GM18867 (cell line): ENCODE data around the gene XPNPEP1.

ENCODE experiments used
- ATAC-seq: cut with Tn5 transposase; IDR thresholded peaks from one replicate; pipeline ENCODE4 v1.9.1; 2021; ENCODE audit warnings: mild to moderate bottlenecking, moderate library complexity; ENCODE audit not compliant: unreplicated experiment

The XPNPEP1 gene

DNA sequence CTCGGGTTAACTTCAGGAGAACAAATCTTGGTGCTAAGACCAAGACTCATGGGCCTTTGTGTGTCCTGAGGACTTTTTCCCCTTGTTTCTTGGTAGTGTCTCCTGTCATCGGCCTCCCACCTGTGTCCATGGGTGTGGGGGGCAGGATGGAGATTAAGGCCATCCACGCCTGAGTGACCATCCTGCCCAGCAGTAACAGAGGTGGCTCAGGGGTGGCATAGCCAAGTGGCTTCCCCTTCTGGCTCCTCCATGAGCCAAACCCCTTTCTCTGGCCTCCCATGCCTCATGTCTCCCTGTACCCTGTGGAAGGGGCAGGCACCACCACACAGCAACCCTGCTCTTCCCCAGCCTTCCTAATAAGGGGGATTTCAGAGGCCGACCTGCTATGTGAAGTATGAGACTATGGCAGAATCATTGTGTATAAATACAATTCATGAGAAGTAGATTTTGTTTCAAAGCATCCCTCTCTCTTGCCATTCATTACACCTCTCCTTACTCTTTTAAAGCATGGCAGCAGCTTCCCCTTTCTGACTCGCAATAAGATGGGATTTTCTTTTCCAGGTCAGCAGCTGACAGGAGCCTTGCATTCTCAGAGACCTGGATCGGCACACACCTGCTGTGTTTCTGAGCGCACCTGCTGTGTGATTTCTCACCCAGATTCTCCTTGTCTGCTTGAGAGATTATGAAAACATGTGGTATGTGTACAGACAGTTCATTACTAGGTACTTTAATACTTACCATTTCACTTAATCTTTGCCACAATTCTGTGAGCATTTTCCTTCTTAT is 102.5 kb downstream of the XPNPEP1 start:
- no peak for ATAC-seq

DNA sequence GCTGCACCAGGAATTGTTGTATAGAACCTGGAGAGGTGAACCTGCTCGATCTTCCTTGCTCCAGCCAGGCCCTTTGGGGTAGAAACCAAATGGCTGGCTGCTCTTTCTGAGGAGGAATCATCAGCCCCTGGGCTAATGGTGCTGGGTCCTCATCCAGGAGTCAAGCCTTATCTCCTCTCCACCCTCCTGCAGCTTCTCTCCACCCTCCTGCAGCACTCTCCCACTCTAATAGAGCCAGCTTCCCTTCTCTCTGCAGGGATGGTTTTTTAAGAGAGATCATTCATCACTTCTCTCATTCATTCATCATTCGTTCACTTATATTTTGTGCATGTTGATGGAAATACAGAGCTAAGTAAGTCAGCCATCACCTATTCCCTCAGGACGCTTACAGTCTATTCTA is 103.5 kb downstream of the XPNPEP1 start:
- ATAC-seq: no peak
